Prostate gland (tissue), 2 donors: ENCODE data around the gene CCDC70. TPM values are rescaled to one million over a fixed set of nuclear protein-coding genes. Genes with fewer than 3 reads are reported as not detected.

Experiments used
- DNase-seq: peaks from one replicate; pipeline ENCODE4 v3.0.0-alpha.2; 2019; ENCODE audit warnings: low spot score
- H3K27ac ChIP-seq, 2 donors: fragments of 200-600 bp; sonication (generic); 2 replicates each; pipeline ENCODE4 v1.5.1; 2017 to 2019
- H3K27me3 ChIP-seq: fragments of 200-600 bp; sonication (generic); replicated peaks from 2 replicates; pipeline ENCODE4 v1.5.1; 2019; ENCODE audit not compliant: insufficient read depth
- H3K36me3 ChIP-seq, 2 donors: fragments of 200-600 bp; sonication (generic); 1 replicate in 1 of 2; 2 replicates in 1 of 2; pipeline versions ENCODE4 v1.5.1 to v1.8.1; 2017 to 2019
- H3K4me1 ChIP-seq: fragments of 200-600 bp; sonication (generic); replicated peaks from 2 replicates; pipeline ENCODE4 v1.5.1; 2019
- H3K4me3 ChIP-seq, 2 donors: fragments of 200-600 bp; sonication (generic); 2 replicates each; pipeline ENCODE4 v1.5.1; 2017 to 2019
- H3K9me3 ChIP-seq: fragments of 200-600 bp; sonication (generic); 2 replicates; pipeline ENCODE4 v1.5.1; 2017
- POLR2A ChIP-seq: fragments of 450-650 bp; IDR thresholded peaks from one replicate; pipeline ENCODE4 v1.6.1; 2016; ENCODE audit warnings: antibody characterized with exemption, mild to moderate bottlenecking
- POLR2AphosphoS5 ChIP-seq: sonication (generic); formaldehyde crosslinking; IDR thresholded peaks from one replicate; pipeline ENCODE4 v1.6.1; 2017; ENCODE audit warnings: antibody characterized with exemption
- WGBS: methylation state at CpG from one replicate; pipeline ENCODE4 v1.1.5; 2018; 5-methylcytosine and 5-hydroxymethylcytosine counted together
- intact Hi-C: fragments of 100-400 bp; cut with DNase I; formaldehyde crosslinking; loops from one replicate; pipeline ENCODE4 v1.14.2; 2022
- total RNA-seq, 2 donors: library from RNA; depleted of rRNA; stranded (reverse); fragments of >200 nt; gene quantifications; one replicate each; pipeline ENCODE4 v1.1.0, GENCODE V29; 2016
- TF ChIP-seq, protein P1 (sequence below), 4 experiments: fragments of 200-600 bp in 2 of 4; fragments of 450-650 bp in 2 of 4; sonication (generic) in 2 of 4; IDR thresholded peaks; 1 replicate in 3 of 4; 2 replicates in 1 of 4; pipeline ENCODE4 v1.5.1; 2016 to 2019; ENCODE audit warnings: antibody characterized with exemption in 4 of 4, mild to moderate bottlenecking in 2 of 4, moderate library complexity in 2 of 4

CCDC70 gene
- total RNA-seq, 2 donors from 2014 or later: 11.5 TPM; not detected in 1

DNA sequence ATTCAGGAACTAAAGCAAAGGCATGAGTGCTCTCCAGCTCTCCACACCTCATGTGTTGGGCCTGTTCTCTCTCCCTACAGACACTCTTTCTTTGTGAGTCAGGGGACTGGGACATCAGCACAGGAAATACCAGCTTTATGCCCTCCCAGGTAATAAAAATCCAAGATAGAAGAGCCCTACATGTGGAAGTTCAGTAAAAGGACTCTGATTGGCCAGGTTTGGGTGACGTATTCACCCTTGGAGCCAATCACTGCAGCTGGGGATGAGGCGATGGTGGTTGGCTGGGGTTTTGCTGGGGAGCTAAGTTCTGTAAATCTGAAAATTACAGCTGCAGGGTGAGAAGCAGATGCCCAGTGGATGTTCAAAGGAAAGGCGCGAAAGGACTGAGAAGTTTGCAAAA, 32.5 kb downstream of the CCDC70 start:
- H3K27ac ChIP-seq: no peak overlapping the region
- H3K9me3 ChIP-seq: no peaks in the 10 kb centered on the region
- DNase-seq: no peak
- H3K36me3 ChIP-seq: no peaks in the 10 kb centered on the region
- H3K4me3 ChIP-seq: no peak overlapping the region
- no peaks in the 10 kb centered on the region for H3K27me3 ChIP-seq
- TF ChIP-seq POLR2AphosphoS5 (no peak), POLR2A (no peak)
- TF ChIP-seq, protein P1, sequence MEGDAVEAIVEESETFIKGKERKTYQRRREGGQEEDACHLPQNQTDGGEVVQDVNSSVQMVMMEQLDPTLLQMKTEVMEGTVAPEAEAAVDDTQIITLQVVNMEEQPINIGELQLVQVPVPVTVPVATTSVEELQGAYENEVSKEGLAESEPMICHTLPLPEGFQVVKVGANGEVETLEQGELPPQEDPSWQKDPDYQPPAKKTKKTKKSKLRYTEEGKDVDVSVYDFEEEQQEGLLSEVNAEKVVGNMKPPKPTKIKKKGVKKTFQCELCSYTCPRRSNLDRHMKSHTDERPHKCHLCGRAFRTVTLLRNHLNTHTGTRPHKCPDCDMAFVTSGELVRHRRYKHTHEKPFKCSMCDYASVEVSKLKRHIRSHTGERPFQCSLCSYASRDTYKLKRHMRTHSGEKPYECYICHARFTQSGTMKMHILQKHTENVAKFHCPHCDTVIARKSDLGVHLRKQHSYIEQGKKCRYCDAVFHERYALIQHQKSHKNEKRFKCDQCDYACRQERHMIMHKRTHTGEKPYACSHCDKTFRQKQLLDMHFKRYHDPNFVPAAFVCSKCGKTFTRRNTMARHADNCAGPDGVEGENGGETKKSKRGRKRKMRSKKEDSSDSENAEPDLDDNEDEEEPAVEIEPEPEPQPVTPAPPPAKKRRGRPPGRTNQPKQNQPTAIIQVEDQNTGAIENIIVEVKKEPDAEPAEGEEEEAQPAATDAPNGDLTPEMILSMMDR (IDR thresholded peaks at IDR 0.05): no peak
- WGBS: 99% methylated on average over 4 of the region's 4 CpGs
- intact Hi-C loops: no loop called here
- no peaks in the 10 kb centered on the region for H3K4me1 ChIP-seq

DNA sequence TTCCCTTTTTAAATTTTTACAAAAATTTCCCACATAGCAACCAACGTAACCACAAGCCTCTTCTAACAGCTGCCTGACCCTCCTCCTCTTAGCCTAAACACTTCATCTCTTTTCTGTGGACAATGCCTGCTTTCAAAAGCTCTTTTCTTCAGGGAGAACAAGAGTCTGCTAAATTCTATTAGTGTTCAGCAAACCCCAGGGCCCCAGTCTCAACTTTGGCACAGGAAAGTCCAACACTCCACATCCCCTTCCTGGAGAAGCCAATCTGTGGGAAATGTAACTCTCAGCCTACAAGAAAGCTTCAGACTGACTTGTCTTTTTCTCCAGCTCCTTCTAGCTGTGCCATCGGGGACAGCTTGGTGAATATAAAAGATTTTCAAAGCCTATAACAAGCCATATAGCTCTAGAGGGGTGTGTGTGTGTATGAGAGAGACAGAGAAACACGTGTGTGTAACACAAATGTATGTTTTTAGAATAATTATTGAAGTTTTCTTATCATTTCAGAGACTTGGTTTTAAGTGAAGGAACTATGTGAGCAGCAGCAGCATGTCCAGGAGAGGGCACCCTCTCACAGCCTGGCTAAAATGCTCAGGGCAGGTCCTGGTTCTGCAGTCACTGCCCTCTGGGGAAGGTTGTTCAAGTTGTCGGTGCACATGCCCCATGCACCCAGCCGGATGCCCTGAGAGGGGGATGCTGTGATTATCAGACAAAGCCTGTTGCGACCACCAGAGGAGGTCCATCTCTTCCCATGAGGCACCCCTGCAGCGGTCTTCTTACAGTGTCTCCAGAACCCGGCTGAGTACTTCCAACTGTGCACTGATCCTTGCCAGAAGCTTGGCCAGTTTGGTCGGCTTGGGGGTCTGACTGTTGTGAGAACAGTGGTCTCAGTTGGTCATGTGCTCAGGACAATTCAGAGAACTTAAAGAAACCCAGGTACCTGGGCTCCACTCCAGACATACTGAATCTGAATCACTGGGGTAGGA, 34.4 kb downstream of the CCDC70 start:
- H3K36me3 ChIP-seq: no peaks in the 10 kb centered on the region
- H3K4me3 ChIP-seq: no peak overlapping the region
- H3K27ac ChIP-seq: no peak overlapping the region
- peak; percentile 22 for DNase-seq
- H3K27me3 ChIP-seq: no peaks in the 10 kb centered on the region
- no peak for TF ChIP-seq POLR2A
- TF ChIP-seq, protein P1 (IDR thresholded peaks at IDR 0.05): peak in 3 of 4 experiments; percentile 39 to 63 (median 58)
- H3K4me1 ChIP-seq: no peaks in the 10 kb centered on the region
- no peaks in the 10 kb centered on the region for H3K9me3 ChIP-seq
- intact Hi-C loops: loop anchor here (5.0 kb wide), 1 partner anchor 231 kb away; the partner anchor contains the start of gene NEK5
- WGBS: 53% methylated on average over 9 of the region's 9 CpGs

DNA sequence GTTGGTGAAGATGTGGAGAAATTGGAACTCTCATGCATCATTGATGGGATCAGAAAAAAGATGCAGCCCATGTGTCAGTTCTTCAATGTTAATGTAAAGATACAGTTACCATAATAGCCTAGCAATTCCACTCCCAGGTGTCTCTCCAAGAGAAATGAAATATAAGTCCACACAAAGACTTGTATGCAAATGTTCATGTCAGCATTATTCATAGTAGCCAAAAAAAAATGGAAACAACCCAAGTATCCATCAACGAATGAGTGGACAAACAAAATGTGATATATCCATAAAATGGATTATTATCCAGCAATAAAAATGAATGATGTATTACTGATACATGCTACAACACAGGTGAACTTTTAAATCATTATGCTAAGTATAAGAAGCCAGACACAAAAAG, 38.7 kb downstream of the CCDC70 start:
- DNase-seq: no peak
- no peak overlapping the region for H3K27ac ChIP-seq
- no peak overlapping the region for H3K4me3 ChIP-seq
- no peaks in the 10 kb centered on the region for H3K9me3 ChIP-seq
- H3K36me3 ChIP-seq: no peaks in the 10 kb centered on the region
- intact Hi-C loops: no loop called here
- 31% methylated on average over 1 of the region's 1 CpG for WGBS
- H3K27me3 ChIP-seq: no peaks in the 10 kb centered on the region
- H3K4me1 ChIP-seq: no peaks in the 10 kb centered on the region
- TF ChIP-seq POLR2AphosphoS5: no peak
- TF ChIP-seq POLR2A: no peak
- TF ChIP-seq, protein P1 (IDR thresholded peaks at IDR 0.05): no peak

DNA sequence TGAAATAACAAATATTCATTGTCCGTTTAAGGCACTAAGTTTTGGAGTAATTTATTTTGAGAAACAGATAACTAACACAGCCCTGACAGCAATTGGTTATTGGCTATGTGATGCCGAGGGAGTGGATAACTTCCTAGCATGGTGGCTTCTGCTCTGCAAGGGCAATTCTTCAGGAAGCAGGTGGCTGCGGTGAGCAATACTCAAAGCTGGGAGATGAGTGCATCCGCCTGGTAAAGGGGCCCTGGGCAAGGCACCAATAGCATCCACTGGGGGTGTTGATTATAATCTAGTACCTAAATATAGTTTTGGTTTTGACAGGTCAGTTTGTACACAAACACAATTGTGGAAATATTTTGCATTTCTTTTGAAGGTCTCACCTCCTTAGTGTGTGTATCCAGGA, 41.0 kb downstream of the CCDC70 start:
- Histone ChIP-seq H3K9me3 (no peaks in the 10 kb centered on the region), H3K27ac (no peak overlapping the region), H3K4me3 (no peak overlapping the region), H3K27me3 (no peaks in the 10 kb centered on the region), H3K4me1 (no peaks in the 10 kb centered on the region), H3K36me3 (no peaks in the 10 kb centered on the region)
- WGBS: 83% methylated on average over 4 of the region's 4 CpGs
- intact Hi-C loops: no loop called here
- DNase-seq: no peak
- TF ChIP-seq, protein P1 (IDR thresholded peaks at IDR 0.05): no peak
- TF ChIP-seq POLR2A: no peak
- TF ChIP-seq POLR2AphosphoS5: no peak

DNA sequence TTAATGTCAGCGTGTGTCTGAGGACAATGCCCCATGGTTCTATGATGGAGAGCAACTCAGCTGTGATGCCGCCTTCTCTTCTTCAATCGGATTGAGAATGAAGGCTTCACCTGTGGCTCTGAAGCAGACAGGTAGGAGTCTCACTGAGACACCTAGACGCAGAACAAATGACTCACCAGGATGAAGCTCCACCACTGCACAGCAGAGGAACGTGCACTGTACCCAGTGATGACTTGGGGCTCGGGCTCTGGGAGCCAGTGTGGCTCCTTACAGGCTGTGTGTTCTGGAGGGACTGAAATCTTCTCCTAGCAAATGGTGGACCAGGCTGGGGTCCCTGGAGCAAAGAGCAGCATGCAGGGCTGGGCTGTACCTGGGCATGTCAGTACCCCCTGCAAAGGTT, 44.0 kb downstream of the CCDC70 start:
- DNase-seq: no peak
- intact Hi-C loops: no loop called here

More for the DNA sequence above, 44.0 kb downstream of the CCDC70 start:
- Histone ChIP-seq H3K4me1 (no peaks in the 10 kb centered on the region), H3K9me3 (no peaks in the 10 kb centered on the region), H3K36me3 (no peaks in the 10 kb centered on the region), H3K27ac (no peak overlapping the region), H3K27me3 (no peaks in the 10 kb centered on the region), H3K4me3 (no peak overlapping the region)
- TF ChIP-seq POLR2AphosphoS5 (no peak), POLR2A (no peak)
- TF ChIP-seq, protein P1 (IDR thresholded peaks at IDR 0.05): no peak
- 64% methylated on average over 6 of the region's 6 CpGs for WGBS
